Left ventricle myocardium inferior (tissue), 1 donor: ENCODE data around the gene CREB3L4. TPM values are rescaled to one million over a fixed set of nuclear protein-coding genes. Genes with fewer than 3 reads are reported as not detected.

Experiments used
- DNase-seq: peaks from one replicate; pipeline ENCODE4 v3.0.0-alpha.2; 2020
- H3K27ac ChIP-seq: fragments of 200-600 bp; replicated peaks from 2 replicates; pipeline ENCODE4 v1.8.0; 2021
- H3K27me3 ChIP-seq: fragments of 200-600 bp; 2 replicates; pipeline ENCODE4 v1.8.0; 2021; ENCODE audit warnings: low read depth
- H3K36me3 ChIP-seq: fragments of 200-600 bp; 2 replicates; pipeline ENCODE4 v1.8.0; 2021
- H3K4me1 ChIP-seq: fragments of 200-600 bp; 2 replicates; pipeline ENCODE4 v1.8.0; 2021
- H3K4me3 ChIP-seq: fragments of 200-600 bp; 2 replicates; pipeline ENCODE4 v1.8.0; 2021; ENCODE audit warnings: mild to moderate bottlenecking, moderate library complexity
- H3K9me3 ChIP-seq: fragments of 200-600 bp; replicated peaks from 2 replicates; pipeline ENCODE4 v1.8.0; 2021
- intact Hi-C: fragments of 100-400 bp; cut with micrococcal nuclease; formaldehyde crosslinking; loops from one replicate; pipeline ENCODE4 v1.11.0; 2022
- total RNA-seq: library from RNA; stranded (reverse); fragmentation: NEBNext Ultra II Directional; extraction: Animal tissue kit (Norgen Biotek cat#: 25700); gene quantifications from one replicate; pipeline ENCODE4 v1.2.1, GENCODE V29; 2021
- TF ChIP-seq, protein P1 (sequence below): fragments of 200-600 bp; IDR thresholded peaks from 2 replicates; pipeline ENCODE4 v1.8.0; 2021; ENCODE audit warnings: antibody characterized with exemption, mild to moderate bottlenecking, borderline replicate concordance
- donor health status: DM: no; HTN: yes; CAD: no; lungs with severe emphysema.

The CREB3L4 gene
- total RNA-seq, 1 donor from 2014 or later, result 4.8 TPM

- Histone ChIP-seq H3K4me1 (no peaks in the 10 kb centered on the region), H3K9me3 (no peaks in the 10 kb centered on the region), H3K36me3 (peaks cover 82% of the 10 kb centered on the region), H3K27ac (no peak overlapping the region), H3K4me3 (no peak overlapping the region), H3K27me3 (no peaks in the 10 kb centered on the region)
- TF ChIP-seq, protein P1, sequence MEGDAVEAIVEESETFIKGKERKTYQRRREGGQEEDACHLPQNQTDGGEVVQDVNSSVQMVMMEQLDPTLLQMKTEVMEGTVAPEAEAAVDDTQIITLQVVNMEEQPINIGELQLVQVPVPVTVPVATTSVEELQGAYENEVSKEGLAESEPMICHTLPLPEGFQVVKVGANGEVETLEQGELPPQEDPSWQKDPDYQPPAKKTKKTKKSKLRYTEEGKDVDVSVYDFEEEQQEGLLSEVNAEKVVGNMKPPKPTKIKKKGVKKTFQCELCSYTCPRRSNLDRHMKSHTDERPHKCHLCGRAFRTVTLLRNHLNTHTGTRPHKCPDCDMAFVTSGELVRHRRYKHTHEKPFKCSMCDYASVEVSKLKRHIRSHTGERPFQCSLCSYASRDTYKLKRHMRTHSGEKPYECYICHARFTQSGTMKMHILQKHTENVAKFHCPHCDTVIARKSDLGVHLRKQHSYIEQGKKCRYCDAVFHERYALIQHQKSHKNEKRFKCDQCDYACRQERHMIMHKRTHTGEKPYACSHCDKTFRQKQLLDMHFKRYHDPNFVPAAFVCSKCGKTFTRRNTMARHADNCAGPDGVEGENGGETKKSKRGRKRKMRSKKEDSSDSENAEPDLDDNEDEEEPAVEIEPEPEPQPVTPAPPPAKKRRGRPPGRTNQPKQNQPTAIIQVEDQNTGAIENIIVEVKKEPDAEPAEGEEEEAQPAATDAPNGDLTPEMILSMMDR, result no peak
- no peak for DNase-seq
- intact Hi-C loops, result no loop called here
These were observed 33.0 kb upstream of the CREB3L4 start for GRCh38 chr1:153934746-153935145.

DNA sequence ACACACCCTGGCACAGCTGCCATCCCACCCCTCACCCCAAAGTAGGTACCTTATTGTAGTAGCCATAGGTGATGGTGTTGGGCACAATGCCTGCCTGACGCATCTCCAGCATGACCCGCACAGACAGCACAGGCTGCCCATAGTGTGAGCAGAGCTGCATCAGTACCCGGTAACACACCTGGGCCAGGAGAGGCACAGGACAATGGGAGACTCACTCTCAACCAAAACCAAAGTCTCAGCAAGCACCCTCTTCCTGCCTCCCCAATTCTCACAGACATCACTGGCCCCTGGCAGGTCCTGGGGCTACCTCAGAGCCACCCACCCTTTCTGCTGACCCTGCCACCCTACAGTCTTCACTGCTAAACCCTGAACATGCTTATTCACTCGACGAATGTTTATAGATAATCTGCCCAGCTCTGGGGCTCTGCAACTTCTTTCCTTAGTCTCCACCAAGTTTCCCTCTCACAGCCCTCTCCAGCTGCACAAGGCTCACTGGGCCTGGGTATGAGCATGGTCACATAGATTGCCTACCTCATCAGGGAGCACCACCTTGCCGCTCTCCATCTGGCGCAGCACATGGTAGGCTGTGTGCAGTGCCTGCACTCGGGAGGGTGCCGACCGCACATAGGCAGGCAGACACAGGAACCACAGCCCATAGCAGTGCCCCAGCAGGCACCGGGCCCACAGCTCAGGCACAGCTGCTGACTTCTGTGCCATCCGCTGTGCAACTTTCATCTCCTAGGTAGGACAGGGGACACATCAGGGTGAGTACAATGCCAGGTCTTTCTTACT, 31.5 kb upstream of the CREB3L4 start:
- no peaks in the 10 kb centered on the region for H3K4me1 ChIP-seq
- TF ChIP-seq, protein P1, result no peak
- peaks cover 96% of the 10 kb centered on the region for H3K36me3 ChIP-seq
- no peak overlapping the region for H3K4me3 ChIP-seq
- no peaks in the 10 kb centered on the region for H3K27me3 ChIP-seq
- intact Hi-C loops, result no loop called here
- H3K9me3 ChIP-seq, result no peaks in the 10 kb centered on the region
- no peak overlapping the region for H3K27ac ChIP-seq
- no peak for DNase-seq

DNA sequence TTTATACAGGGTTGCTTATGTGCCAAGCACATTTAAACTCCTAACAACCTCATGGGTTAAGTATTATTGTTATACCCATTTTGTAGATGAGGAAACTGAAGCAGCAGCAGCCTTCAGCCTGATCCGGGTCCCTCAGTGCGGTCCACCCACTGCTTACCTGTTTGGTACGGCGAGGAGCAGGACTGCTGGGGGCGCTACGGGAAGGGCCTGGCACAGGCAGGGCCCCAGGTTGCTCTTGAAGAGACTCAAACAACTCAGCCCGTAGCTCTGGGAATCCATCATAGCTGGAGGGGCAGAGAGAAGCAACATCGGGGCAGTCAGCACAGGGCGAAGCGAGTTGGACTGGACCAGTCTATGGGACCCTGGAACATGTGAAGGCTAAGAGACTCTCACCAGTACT, 30.4 kb upstream of the CREB3L4 start:
- Histone ChIP-seq H3K4me3 (no peak overlapping the region), H3K27ac (no peak overlapping the region), H3K4me1 (peaks cover 2% of the 10 kb centered on the region), H3K36me3 (peaks cover 97% of the 10 kb centered on the region), H3K27me3 (no peaks in the 10 kb centered on the region), H3K9me3 (no peaks in the 10 kb centered on the region)
- intact Hi-C loops, result no loop called here
- TF ChIP-seq, protein P1, result no peak
- DNase-seq, result no peak

GRCh38 chr1:153938996-153939395, 28.7 kb upstream of the CREB3L4 start:
- DNase-seq, result no peak
- Histone ChIP-seq H3K36me3 (peaks cover 87% of the 10 kb centered on the region), H3K4me1 (peaks cover 18% of the 10 kb centered on the region), H3K27ac (no peak overlapping the region), H3K27me3 (no peaks in the 10 kb centered on the region), H3K9me3 (no peaks in the 10 kb centered on the region), H3K4me3 (no peak overlapping the region)
- intact Hi-C loops, result no loop called here
- TF ChIP-seq, protein P1, result no peak

GRCh38 chr1:153939476-153939875, 28.2 kb upstream of the CREB3L4 start:
- intact Hi-C loops, result no loop called here
- Histone ChIP-seq H3K9me3 (no peaks in the 10 kb centered on the region), H3K27ac (no peak overlapping the region), H3K4me1 (peaks cover 23% of the 10 kb centered on the region), H3K4me3 (no peak overlapping the region), H3K36me3 (peaks cover 82% of the 10 kb centered on the region), H3K27me3 (no peaks in the 10 kb centered on the region)
- no peak for DNase-seq
- TF ChIP-seq, protein P1, result no peak
